Thyroid gland (tissue), 4 donors: ENCODE data around the gene RCAN1. TPM values are rescaled to one million over a fixed set of nuclear protein-coding genes. Genes with fewer than 3 reads are reported as not detected.

Experiments used
- DNase-seq, 2 donors: peaks; one replicate each; pipeline ENCODE4 v3.0.0-alpha.2; 2019
- H3K27ac ChIP-seq, 3 donors: fragments of 200-600 bp; sonication (generic); 1 replicate in 2 of 3; 2 replicates in 1 of 3; pipeline ENCODE4 v1.5.1; 2016 to 2019; ENCODE audit warnings: mild to moderate bottlenecking in 1 of 3, moderate library complexity in 1 of 3
- H3K27me3 ChIP-seq: fragments of 200-600 bp; sonication (generic); one replicate; pipeline ENCODE4 v1.5.1; 2019
- H3K36me3 ChIP-seq, 2 donors: fragments of 200-600 bp; sonication (generic); one replicate each; pipeline ENCODE4 v1.5.1; 2016 to 2019
- H3K4me1 ChIP-seq, 2 donors: fragments of 200-600 bp; sonication (generic); one replicate each; pipeline ENCODE4 v1.5.1; 2017 to 2019
- H3K4me3 ChIP-seq, 3 donors: fragments of 200-600 bp; sonication (generic); replicated peaks in 1 of 3; 1 replicate in 2 of 3; 2 replicates in 1 of 3; pipeline ENCODE4 v1.5.1; 2016; ENCODE audit warnings: mild to moderate bottlenecking in 1 of 3
- H3K9me3 ChIP-seq: fragments of 200-600 bp; sonication (generic); one replicate; pipeline ENCODE4 v1.5.1; 2017
- POLR2A ChIP-seq, 2 donors: fragments of 450-650 bp; IDR thresholded peaks; one replicate each; pipeline ENCODE4 v1.6.1; 2017; ENCODE audit warnings: antibody characterized with exemption in 2 of 2, mild to moderate bottlenecking in 2 of 2, moderate library complexity in 1 of 2
- WGBS, 2 donors: methylation state at CpG; one replicate each; pipeline ENCODE4 v1.1.5; 2017; 5-methylcytosine and 5-hydroxymethylcytosine counted together
- intact Hi-C: fragments of 100-400 bp; cut with DNase I; formaldehyde crosslinking; loops from one replicate; pipeline ENCODE4 v1.15.1; 2023
- total RNA-seq, 4 donors: library from RNA; depleted of rRNA; stranded (reverse); fragments of >200 nt; gene quantifications; one replicate each; pipeline ENCODE4 v1.2.3, GENCODE V29; 2016
- TF ChIP-seq, protein P1 (sequence below), 6 experiments: fragments of 200-600 bp in 3 of 6; fragments of 450-650 bp in 3 of 6; sonication (generic) in 3 of 6; IDR thresholded peaks; one replicate each; pipeline ENCODE4 v1.5.1; 2016 to 2019; ENCODE audit warnings: antibody characterized with exemption in 6 of 6, mild to moderate bottlenecking in 2 of 6, inconsistent platforms in 1 of 6, moderate library complexity in 1 of 6

Gene RCAN1
- total RNA-seq, 4 donors from 2014 or later, result 24.5 to 32.7 (median 29.0) TPM

- TF ChIP-seq, protein P1, sequence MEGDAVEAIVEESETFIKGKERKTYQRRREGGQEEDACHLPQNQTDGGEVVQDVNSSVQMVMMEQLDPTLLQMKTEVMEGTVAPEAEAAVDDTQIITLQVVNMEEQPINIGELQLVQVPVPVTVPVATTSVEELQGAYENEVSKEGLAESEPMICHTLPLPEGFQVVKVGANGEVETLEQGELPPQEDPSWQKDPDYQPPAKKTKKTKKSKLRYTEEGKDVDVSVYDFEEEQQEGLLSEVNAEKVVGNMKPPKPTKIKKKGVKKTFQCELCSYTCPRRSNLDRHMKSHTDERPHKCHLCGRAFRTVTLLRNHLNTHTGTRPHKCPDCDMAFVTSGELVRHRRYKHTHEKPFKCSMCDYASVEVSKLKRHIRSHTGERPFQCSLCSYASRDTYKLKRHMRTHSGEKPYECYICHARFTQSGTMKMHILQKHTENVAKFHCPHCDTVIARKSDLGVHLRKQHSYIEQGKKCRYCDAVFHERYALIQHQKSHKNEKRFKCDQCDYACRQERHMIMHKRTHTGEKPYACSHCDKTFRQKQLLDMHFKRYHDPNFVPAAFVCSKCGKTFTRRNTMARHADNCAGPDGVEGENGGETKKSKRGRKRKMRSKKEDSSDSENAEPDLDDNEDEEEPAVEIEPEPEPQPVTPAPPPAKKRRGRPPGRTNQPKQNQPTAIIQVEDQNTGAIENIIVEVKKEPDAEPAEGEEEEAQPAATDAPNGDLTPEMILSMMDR (IDR thresholded peaks at IDR 0.05), result no peak
- no peak for TF ChIP-seq POLR2A (IDR thresholded peaks at IDR 0.05)
- DNase-seq, result no peak
- no peaks in the 10 kb centered on the region for H3K27me3 ChIP-seq
- WGBS, 2 donors, result 37 to 43% methylated on average over 5 of the region's 5 CpGs
- H3K36me3 ChIP-seq, result no peaks in the 10 kb centered on the region
- H3K4me1 ChIP-seq, result peaks cover 4 to 21% of the 10 kb centered on the region in 2 donors
- intact Hi-C loops, result no loop called here
- no peaks in the 10 kb centered on the region for H3K9me3 ChIP-seq
- no peak overlapping the region for H3K27ac ChIP-seq
- no peak overlapping the region for H3K4me3 ChIP-seq
Observed at GRCh38 chr21:34540206-34540605, 74.7 kb downstream of the RCAN1 start.

DNA sequence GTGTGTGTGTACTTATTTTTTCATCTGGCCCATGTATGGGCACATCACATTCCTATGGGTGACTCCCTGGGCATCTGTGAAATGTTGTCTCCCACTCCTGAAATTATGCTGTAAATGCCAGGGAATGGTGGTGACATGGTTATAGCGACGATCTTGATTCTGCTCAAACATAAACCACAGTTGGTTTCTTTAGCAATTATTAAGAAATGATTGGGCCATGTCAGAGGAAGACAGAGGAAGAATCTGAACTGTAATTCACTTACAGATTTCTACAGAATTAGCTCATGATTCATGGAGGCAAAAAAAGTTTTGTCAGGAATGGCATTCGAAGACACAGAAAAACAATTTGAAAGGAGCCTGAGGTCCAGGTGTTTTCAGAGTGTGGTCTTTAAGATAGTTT lies 77.1 kb downstream of the RCAN1 start:
- DNase-seq, result no peak
- intact Hi-C loops, result no loop called here
- Histone ChIP-seq H3K36me3 (no peaks in the 10 kb centered on the region), H3K27me3 (no peaks in the 10 kb centered on the region), H3K4me1 (peaks cover 0 to 6% of the 10 kb centered on the region in 2 donors), H3K9me3 (no peaks in the 10 kb centered on the region), H3K27ac (no peak overlapping the region), H3K4me3 (no peak overlapping the region)
- TF ChIP-seq, protein P1 (IDR thresholded peaks at IDR 0.05), result no peak
- TF ChIP-seq POLR2A (IDR thresholded peaks at IDR 0.05), result no peak
- 96 to 100% methylated on average over 3 of the region's 3 CpGs for WGBS, 2 donors

DNA sequence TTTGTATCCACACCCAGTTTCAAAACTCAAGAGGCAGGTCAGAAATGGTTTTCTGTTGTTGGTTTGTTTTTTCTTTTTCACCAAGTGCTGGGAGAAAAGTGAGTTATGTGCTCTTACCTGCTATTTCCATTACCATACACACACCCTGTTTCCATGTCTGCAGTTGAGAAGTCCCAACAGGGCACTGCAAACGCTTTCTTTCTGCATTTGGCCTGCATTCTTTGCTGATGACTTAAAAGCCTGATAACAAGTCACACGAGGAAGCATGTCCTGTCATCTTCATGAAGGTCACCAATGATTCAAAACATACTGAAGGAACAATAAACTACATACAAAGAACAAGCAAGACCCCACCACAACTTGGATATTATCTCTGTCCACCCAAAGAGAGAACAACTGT lies 78.1 kb downstream of the RCAN1 start:
- Histone ChIP-seq H3K4me1 (peaks cover 0 to 6% of the 10 kb centered on the region in 2 donors), H3K36me3 (no peaks in the 10 kb centered on the region), H3K9me3 (no peaks in the 10 kb centered on the region), H3K27me3 (no peaks in the 10 kb centered on the region), H3K4me3 (no peak overlapping the region), H3K27ac (no peak overlapping the region)
- DNase-seq, result no peak
- intact Hi-C loops, result no loop called here
- TF ChIP-seq, protein P1 (IDR thresholded peaks at IDR 0.05), result no peak
- TF ChIP-seq POLR2A (IDR thresholded peaks at IDR 0.05), result no peak
- 54 to 58% methylated on average over 2 of the region's 2 CpGs for WGBS, 2 donors

GRCh38 chr21:34536311-34536710 lies 78.6 kb downstream of the RCAN1 start:
- Histone ChIP-seq H3K4me1 (peaks cover 0 to 6% of the 10 kb centered on the region in 2 donors), H3K4me3 (no peak overlapping the region), H3K27ac (no peak overlapping the region), H3K36me3 (no peaks in the 10 kb centered on the region), H3K9me3 (no peaks in the 10 kb centered on the region), H3K27me3 (no peaks in the 10 kb centered on the region)
- intact Hi-C loops, result no loop called here
- DNase-seq, result no peak
- no peak for TF ChIP-seq POLR2A (IDR thresholded peaks at IDR 0.05)
- TF ChIP-seq, protein P1 (IDR thresholded peaks at IDR 0.05), result no peak
- 93 to 97% methylated on average over 8 of the region's 8 CpGs for WGBS, 2 donors

- no peak overlapping the region for H3K4me3 ChIP-seq
- intact Hi-C loops, result no loop called here
- peaks cover 0 to 6% of the 10 kb centered on the region in 2 donors for H3K4me1 ChIP-seq
- H3K36me3 ChIP-seq, result no peaks in the 10 kb centered on the region
- no peak for DNase-seq
- no peaks in the 10 kb centered on the region for H3K27me3 ChIP-seq
- no peak overlapping the region for H3K27ac ChIP-seq
- no peaks in the 10 kb centered on the region for H3K9me3 ChIP-seq
- TF ChIP-seq, protein P1 (IDR thresholded peaks at IDR 0.05), result no peak
- TF ChIP-seq POLR2A (IDR thresholded peaks at IDR 0.05), result no peak
- 95 to 97% methylated on average over 3 of the region's 3 CpGs for WGBS, 2 donors
Observed at GRCh38 chr21:34535886-34536285, 79.0 kb downstream of the RCAN1 start.
